ENCODE measurements around the gene MLKL. TPM values are rescaled to one million over a fixed set of nuclear protein-coding genes. Genes with fewer than 3 reads are reported as not detected.
A peak's percentile ranks its signal among the peaks of the same experiment; 100 is the strongest.

MLKL gene
- total and polyA plus RNA-seq, 2 of the 13 experiments (the other 11 are each of a cell fraction or from before 2014, with no cell fraction given), result 6.4 to 10.7 TPM

- TF ChIP-seq TBP (CRISPR knock-in tag; IDR thresholded peaks at IDR 0.05) (no peak), SALL2 (CRISPR knock-in tag; IDR thresholded peaks at IDR 0.05) (peak; percentile 72; the same call in 1 of the 2 replicates), ZNF616 (CRISPR knock-in tag; IDR thresholded peaks at IDR 0.05; ENCODE audit: low read depth) (0 out of 2 replicates have a peak, but pooled peaks have one; percentile 50), HDAC2 (CRISPR knock-in tag; IDR thresholded peaks at IDR 0.05) (peak; percentile 58), ZGPAT (CRISPR knock-in tag; IDR thresholded peaks at IDR 0.05) (peak; percentile 84), KLF12 (CRISPR knock-in tag; IDR thresholded peaks at IDR 0.05; ENCODE audit: borderline replicate concordance) (peak; percentile 77; the same call in 1 of the 2 replicates), NR2F2 (IDR thresholded peaks at IDR 0.05; ENCODE audit: borderline replicate concordance, low read depth) (peak; percentile 15; the same call in 1 of the 2 replicates), GLI4 (CRISPR knock-in tag; IDR thresholded peaks at IDR 0.05; ENCODE audit: borderline replicate concordance) (peak; percentile 87; the same call in 1 of the 2 replicates), SMAD9 (CRISPR knock-in tag; IDR thresholded peaks at IDR 0.05) (0 out of 2 replicates have a peak, but pooled peaks have one; percentile 61), ISX (CRISPR knock-in tag; conservative IDR thresholded peaks at IDR 0.05) (no peak), PCBP2 (optimal IDR thresholded peaks at IDR 0.05; ENCODE audit: low read depth, low read length, poor library complexity, severe bottlenecking) (no peak), HMGXB4 (CRISPR knock-in tag; IDR thresholded peaks at IDR 0.05; ENCODE audit: borderline replicate concordance in 1 of 2, low read depth in 1 of 2) (peak; percentile 71 to 77; a peak in 3 of 4 replicates), ZNF652 (CRISPR knock-in tag; IDR thresholded peaks at IDR 0.05; ENCODE audit: borderline replicate concordance, low read depth) (no peak), ZNF567 (CRISPR knock-in tag; IDR thresholded peaks at IDR 0.05; ENCODE audit: borderline replicate concordance) (peak; percentile 85; the same call in 1 of the 2 replicates), RFXAP (CRISPR knock-in tag; IDR thresholded peaks at IDR 0.05; ENCODE audit: borderline replicate concordance) (0 out of 2 replicates have a peak, but pooled peaks have one; percentile 68), ZNF607 (CRISPR knock-in tag; IDR thresholded peaks at IDR 0.05; ENCODE audit: borderline replicate concordance) (peak; percentile 76; the same call in 1 of the 2 replicates), RBFOX2 (IDR thresholded peaks at IDR 0.05; ENCODE audit: low read depth, low read length) (peak; percentile 89), KLF9 (CRISPR knock-in tag; IDR thresholded peaks at IDR 0.05; ENCODE audit: low read depth) (peak; percentile 64; the same call in 1 of the 2 replicates), CBX5 (CRISPR knock-in tag; IDR thresholded peaks at IDR 0.05; ENCODE audit: borderline replicate concordance) (0 out of 2 replicates have a peak, but pooled peaks have one; percentile 74), ZNF552 (CRISPR knock-in tag; IDR thresholded peaks at IDR 0.05; ENCODE audit: borderline replicate concordance) (peak; percentile 82; the same call in 1 of the 2 replicates), PLSCR1 (CRISPR knock-in tag; IDR thresholded peaks at IDR 0.05; ENCODE audit: borderline replicate concordance) (no peak), GPN1 (CRISPR knock-in tag; IDR thresholded peaks at IDR 0.05; ENCODE audit: borderline replicate concordance) (no peak; the same call in 1 of the 2 replicates), ZSCAN29 (CRISPR knock-in tag; conservative IDR thresholded peaks at IDR 0.05) (0 out of 2 replicates have a peak, but pooled peaks have one; percentile 63), ETV5 (CRISPR knock-in tag; IDR thresholded peaks at IDR 0.05; ENCODE audit: borderline replicate concordance) (peak; percentile 87), HCFC1 (IDR thresholded peaks at IDR 0.05; ENCODE audit: low read depth, low read length) (peak; percentile 56), MEF2D (CRISPR knock-in tag; IDR thresholded peaks at IDR 0.05) (peak; percentile 69; the same call in 1 of the 2 replicates)
Measured at GRCh38 chr16:74666425-74667254, 34.0 kb downstream of the MLKL start, which contains the start of gene RFWD3 (continued).

All from HepG2 (cell line).